Measurements from ENCODE around the gene PRKG1. TPM values are rescaled to one million over a fixed set of nuclear protein-coding genes. Genes with fewer than 3 reads are reported as not detected.
"Not testable (repeated sequence)": the region's sequence is repeated elsewhere in the genome, so short reads cannot be mapped to it uniquely, and the experiment has no call there.

Gene PRKG1
- total RNA-seq, 2 donors from 2014 or later = 0.42 TPM; not detected in 1

- no peaks in the 10 kb centered on the region for H3K4me1 Mint-ChIP-seq
- peaks cover 3% of the 10 kb centered on the region for H3K27me3 Mint-ChIP-seq
- ATAC-seq (replicated peaks) = no peak
- H3K9me3 Mint-ChIP-seq = no peaks in the 10 kb centered on the region
- H3K36me3 Mint-ChIP-seq (ENCODE audit: low read depth) = no peaks in the 10 kb centered on the region
- no peak overlapping the region for H3K27ac Mint-ChIP-seq
- no peak overlapping the region for H3K4me3 Mint-ChIP-seq
These were observed 955.3 kb downstream of the PRKG1 start for GRCh38 chr10:52029628-52030027.

- no peaks in the 10 kb centered on the region for H3K36me3 Mint-ChIP-seq (ENCODE audit: low read depth)
- H3K4me1 Mint-ChIP-seq = no peaks in the 10 kb centered on the region
- peaks cover 3% of the 10 kb centered on the region for H3K27me3 Mint-ChIP-seq
- no peaks in the 10 kb centered on the region for H3K9me3 Mint-ChIP-seq
- ATAC-seq (replicated peaks) = no peak
- H3K27ac Mint-ChIP-seq = no peak overlapping the region
- H3K4me3 Mint-ChIP-seq = no peak overlapping the region
These were observed 955.9 kb downstream of the PRKG1 start for GRCh38 chr10:52030051-52030790.

DNA sequence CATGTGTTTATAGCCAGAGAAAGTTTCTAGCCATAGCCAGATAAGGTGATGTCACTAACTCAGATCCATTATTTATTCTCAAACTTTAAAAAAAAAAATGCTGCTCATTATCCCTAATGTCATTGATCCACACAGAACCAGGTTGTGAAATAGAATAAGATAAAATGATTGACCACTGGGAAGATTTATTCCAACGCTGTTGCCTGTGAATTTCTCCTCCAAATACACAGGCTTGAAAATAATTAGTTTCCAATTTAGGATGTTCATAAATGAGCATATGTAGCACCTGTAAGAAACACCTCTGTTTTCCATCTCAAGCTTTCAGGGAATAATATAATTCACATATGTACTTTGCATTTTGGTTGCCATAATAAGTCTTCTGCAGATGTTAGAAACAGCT, 956.7 kb downstream of the PRKG1 start:
- Mint-ChIP-seq H3K27ac (no peak overlapping the region), H3K27me3 (peaks cover 3% of the 10 kb centered on the region), H3K4me1 (no peaks in the 10 kb centered on the region), H3K9me3 (no peaks in the 10 kb centered on the region), H3K36me3 (ENCODE audit: low read depth) (no peaks in the 10 kb centered on the region), H3K4me3 (no peak overlapping the region)
- ATAC-seq (replicated peaks) = no peak

GRCh38 chr10:52031771-52032170, 957.5 kb downstream of the PRKG1 start:
- no peak for ATAC-seq (replicated peaks)
- no peaks in the 10 kb centered on the region for H3K9me3 Mint-ChIP-seq

DNA sequence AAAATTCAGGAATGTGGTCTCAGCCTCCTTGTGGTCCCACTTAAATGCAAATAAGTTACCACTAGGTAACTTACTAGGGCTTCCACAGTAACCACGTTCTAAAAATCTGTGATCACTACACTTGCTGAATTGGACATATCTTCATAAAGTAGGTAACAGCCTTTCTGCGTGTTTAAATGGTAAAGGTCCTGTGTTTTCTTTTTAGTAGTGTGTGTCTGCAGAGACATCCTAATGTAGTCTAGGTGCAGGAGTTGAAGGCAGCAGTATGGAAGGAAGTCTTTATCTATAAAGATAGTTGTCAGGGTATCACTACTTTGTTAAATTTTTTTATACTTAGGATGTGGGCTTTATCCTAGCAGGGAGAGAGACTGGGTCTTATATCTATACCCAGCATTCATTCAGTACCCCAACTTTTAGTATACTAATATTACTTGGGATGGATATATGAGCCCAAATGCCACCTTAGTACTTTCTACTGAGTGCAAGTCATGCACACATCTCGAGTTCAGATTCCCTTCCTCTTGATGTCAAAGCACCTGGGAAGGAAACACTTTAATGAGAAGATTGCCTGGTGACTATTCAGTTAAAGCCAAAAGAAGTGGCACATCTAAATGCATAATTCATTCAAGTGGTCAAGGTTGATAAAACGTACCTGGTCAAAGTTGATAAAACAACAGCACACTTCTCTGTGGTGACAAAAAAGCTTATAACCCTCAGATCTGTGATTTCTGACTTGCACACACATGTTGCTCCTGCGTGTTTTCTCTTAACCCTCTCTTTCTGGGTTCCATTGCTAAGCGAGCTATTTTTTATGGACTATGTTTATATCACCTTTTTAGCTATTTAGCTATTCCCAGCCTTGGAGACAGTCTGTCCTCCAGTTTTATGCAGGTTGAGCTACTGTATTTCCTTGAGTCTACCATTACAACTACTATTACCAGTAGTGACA, 958.7 kb downstream of the PRKG1 start:
- H3K27ac Mint-ChIP-seq = no peak overlapping the region
- no peak overlapping the region for H3K4me3 Mint-ChIP-seq
- ATAC-seq (replicated peaks) = no peak
- H3K36me3 Mint-ChIP-seq (ENCODE audit: low read depth) = no peaks in the 10 kb centered on the region
- no peaks in the 10 kb centered on the region for H3K4me1 Mint-ChIP-seq
- H3K27me3 Mint-ChIP-seq = peaks cover 3% of the 10 kb centered on the region
- H3K9me3 Mint-ChIP-seq = no peaks in the 10 kb centered on the region

More at GRCh38 chr10:52031771-52032170, 957.5 kb downstream of the PRKG1 start:
- Mint-ChIP-seq H3K36me3 (ENCODE audit: low read depth) (no peaks in the 10 kb centered on the region), H3K4me1 (no peaks in the 10 kb centered on the region), H3K4me3 (no peak overlapping the region), H3K27me3 (peaks cover 3% of the 10 kb centered on the region), H3K27ac (no peak overlapping the region)

DNA sequence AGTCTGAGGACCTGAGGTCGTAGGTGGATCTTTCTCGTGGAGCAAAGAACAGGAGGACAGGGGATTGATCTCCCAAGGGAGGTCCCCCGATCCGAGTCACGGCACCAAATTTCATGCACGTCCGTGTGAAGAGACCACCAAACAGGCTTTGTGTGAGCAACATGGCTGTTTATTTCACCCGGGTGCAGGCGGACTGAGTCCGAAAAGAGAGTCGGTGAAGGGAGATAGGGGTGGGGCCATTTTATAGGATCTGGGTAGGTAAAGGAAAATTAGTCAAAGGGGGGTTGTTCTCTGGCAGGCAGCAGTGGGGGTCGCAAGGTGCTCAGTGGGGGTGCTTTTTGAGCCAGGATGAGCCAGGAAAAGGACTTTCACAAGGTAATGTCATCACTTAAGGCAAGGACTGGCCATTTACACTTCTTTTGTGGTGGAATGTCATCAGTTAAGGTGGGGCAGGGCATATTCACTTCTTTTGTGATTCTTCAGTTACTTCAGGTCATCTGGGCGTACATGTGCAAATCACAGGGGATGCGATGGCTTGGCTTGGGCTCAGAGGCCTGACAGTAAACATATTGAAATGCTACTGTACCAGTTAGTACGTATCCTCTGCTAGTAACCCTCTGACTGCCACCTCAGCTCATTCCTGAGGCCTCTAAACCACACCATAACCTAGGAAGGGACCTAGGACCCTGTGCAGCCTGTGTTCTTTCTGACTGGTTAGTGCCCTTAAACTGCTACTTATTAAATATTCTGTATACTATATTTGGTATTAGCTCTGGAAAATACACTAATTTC, 964.9 kb downstream of the PRKG1 start:
- not testable (repeated sequence) for H3K4me3 Mint-ChIP-seq; H3K36me3 Mint-ChIP-seq (ENCODE audit: low read depth); ATAC-seq (replicated peaks); H3K4me1 Mint-ChIP-seq; H3K9me3 Mint-ChIP-seq; H3K27ac Mint-ChIP-seq; H3K27me3 Mint-ChIP-seq

DNA sequence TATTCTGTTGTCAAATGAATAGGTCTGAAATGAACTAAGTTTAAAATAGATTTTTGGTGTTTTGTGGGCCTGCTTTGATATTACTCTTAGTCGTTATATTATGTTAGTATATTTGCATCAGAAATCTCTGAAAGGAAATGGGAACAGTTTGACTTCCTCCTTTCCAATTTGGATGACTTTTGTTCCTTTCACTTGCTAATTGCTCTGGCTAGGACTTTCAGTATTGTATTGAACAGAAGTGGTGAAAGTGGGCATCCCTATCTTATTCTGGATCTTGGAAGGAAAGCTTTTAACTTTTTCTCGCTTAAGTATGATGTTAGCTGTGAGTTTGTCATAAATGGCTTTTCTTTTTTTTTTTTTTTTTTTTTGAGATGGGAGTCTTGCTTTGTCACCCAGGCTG, 966.2 kb downstream of the PRKG1 start:
- no peaks in the 10 kb centered on the region for H3K9me3 Mint-ChIP-seq
- no peak for ATAC-seq (replicated peaks)
- H3K36me3 Mint-ChIP-seq (ENCODE audit: low read depth) = no peaks in the 10 kb centered on the region
- H3K27me3 Mint-ChIP-seq = no peaks in the 10 kb centered on the region
- H3K4me1 Mint-ChIP-seq = no peaks in the 10 kb centered on the region
- H3K27ac Mint-ChIP-seq = no peak overlapping the region
- no peak overlapping the region for H3K4me3 Mint-ChIP-seq

- Mint-ChIP-seq H3K4me3 (no peak overlapping the region), H3K9me3 (no peaks in the 10 kb centered on the region), H3K4me1 (no peaks in the 10 kb centered on the region), H3K36me3 (ENCODE audit: low read depth) (no peaks in the 10 kb centered on the region), H3K27me3 (no peaks in the 10 kb centered on the region), H3K27ac (no peak overlapping the region)
- no peak for ATAC-seq (replicated peaks)
These were observed 969.5 kb downstream of the PRKG1 start for GRCh38 chr10:52043811-52044210.

DNA sequence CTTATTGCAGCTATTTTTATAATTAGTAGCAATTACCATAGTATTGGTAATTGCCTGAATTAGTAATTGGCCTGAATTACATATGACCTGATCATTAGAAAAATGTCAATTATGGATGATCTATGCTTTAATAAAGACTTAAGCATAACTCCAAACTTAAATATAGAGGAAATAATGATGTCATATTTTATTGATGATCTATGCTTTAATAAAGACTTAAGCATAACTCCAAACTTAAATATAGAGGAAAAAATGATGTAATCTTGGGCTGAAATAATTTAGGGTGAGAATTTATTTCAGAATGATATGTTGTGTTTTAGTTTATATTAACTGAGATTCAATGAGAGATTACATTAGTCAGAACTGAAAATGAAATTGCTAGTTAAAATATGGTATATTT, 973.8 kb downstream of the PRKG1 start:
- H3K27me3 Mint-ChIP-seq = no peaks in the 10 kb centered on the region
- H3K9me3 Mint-ChIP-seq = no peaks in the 10 kb centered on the region
- no peak overlapping the region for H3K27ac Mint-ChIP-seq
- H3K36me3 Mint-ChIP-seq (ENCODE audit: low read depth) = no peaks in the 10 kb centered on the region
- no peak overlapping the region for H3K4me3 Mint-ChIP-seq
- no peak for ATAC-seq (replicated peaks)
- no peaks in the 10 kb centered on the region for H3K4me1 Mint-ChIP-seq

DNA sequence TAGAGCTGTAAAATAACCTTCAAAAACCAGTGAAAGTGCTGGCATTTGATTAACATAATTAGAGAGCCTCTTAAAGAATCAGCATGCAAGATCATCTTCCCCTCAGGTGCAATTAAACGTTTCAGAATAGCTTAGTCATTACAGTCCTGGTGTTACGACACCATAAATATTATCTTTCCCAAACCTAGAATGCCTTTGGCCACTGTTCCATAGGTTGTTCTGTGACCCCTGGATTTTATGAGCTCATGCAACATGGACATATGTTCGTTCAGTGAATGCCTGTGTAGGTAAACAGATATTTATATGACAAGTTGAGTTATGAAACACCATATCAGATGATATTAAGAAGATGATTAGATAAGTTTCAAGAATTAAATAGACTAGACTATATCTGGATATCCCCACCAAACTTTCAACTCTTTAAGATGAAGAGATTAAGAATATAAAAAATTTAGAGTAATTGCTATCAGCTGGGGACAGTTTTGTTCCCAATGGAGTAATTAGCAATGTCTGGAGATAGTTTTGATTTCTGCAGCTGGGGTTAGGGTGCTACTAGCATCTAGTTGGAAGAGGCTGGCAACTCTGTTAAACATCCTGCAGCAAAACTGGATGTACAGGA, 976.3 kb downstream of the PRKG1 start:
- Mint-ChIP-seq H3K27ac (no peak overlapping the region), H3K9me3 (no peaks in the 10 kb centered on the region), H3K27me3 (no peaks in the 10 kb centered on the region), H3K36me3 (ENCODE audit: low read depth) (no peaks in the 10 kb centered on the region), H3K4me3 (no peak overlapping the region), H3K4me1 (no peaks in the 10 kb centered on the region)
- ATAC-seq (replicated peaks) = no peak

DNA sequence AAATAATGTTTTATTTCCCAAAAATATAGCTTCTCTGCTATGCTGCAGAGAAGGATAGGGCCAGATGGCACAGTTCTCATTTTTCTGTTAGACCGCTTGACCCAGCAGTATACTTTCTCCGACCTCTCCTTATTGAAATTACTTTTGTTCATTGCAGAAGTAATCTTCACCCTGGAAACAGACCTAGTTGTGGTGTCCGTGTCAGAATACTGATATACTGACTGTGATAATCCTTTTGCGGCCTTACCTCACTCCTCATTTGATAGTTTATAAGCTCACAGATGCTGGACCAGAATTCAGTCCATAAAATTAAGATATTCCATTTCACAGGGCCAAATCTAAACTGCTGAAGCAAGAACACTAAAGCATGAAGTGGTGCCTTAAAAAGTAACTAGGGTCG, 979.2 kb downstream of the PRKG1 start:
- Mint-ChIP-seq H3K36me3 (ENCODE audit: low read depth) (no peaks in the 10 kb centered on the region), H3K27me3 (no peaks in the 10 kb centered on the region), H3K4me3 (no peak overlapping the region), H3K27ac (no peak overlapping the region), H3K4me1 (no peaks in the 10 kb centered on the region), H3K9me3 (no peaks in the 10 kb centered on the region)
- ATAC-seq (replicated peaks) = no peak

GRCh38 chr10:52056291-52056690, 982.0 kb downstream of the PRKG1 start:
- no peaks in the 10 kb centered on the region for H3K27me3 Mint-ChIP-seq
- no peaks in the 10 kb centered on the region for H3K9me3 Mint-ChIP-seq
- no peaks in the 10 kb centered on the region for H3K4me1 Mint-ChIP-seq
- ATAC-seq (replicated peaks) = no peak
- H3K4me3 Mint-ChIP-seq = no peak overlapping the region
- no peaks in the 10 kb centered on the region for H3K36me3 Mint-ChIP-seq (ENCODE audit: low read depth)
- no peak overlapping the region for H3K27ac Mint-ChIP-seq

DNA sequence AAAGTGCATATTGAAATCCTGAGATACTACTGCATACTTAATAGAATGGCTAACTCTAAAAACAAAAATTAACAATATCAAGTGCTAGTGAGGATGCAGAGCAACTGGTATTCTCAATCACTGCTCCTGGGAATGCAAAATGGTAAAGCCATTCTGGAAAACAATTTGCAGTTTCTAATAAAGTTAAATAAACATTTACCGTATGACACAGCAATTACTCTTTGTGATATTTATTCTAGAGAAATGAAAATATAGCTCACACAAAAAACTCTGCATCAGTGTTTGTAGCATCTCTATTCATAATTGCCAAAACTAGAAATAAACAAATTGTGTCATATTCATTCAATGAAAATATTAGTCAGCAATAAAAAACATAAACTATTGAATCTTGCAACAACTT, 984.8 kb downstream of the PRKG1 start:
- no peak for ATAC-seq (replicated peaks)
- Mint-ChIP-seq H3K4me1 (no peaks in the 10 kb centered on the region), H3K9me3 (no peaks in the 10 kb centered on the region), H3K4me3 (no peak overlapping the region), H3K36me3 (ENCODE audit: low read depth) (no peaks in the 10 kb centered on the region), H3K27ac (no peak overlapping the region), H3K27me3 (no peaks in the 10 kb centered on the region)

DNA sequence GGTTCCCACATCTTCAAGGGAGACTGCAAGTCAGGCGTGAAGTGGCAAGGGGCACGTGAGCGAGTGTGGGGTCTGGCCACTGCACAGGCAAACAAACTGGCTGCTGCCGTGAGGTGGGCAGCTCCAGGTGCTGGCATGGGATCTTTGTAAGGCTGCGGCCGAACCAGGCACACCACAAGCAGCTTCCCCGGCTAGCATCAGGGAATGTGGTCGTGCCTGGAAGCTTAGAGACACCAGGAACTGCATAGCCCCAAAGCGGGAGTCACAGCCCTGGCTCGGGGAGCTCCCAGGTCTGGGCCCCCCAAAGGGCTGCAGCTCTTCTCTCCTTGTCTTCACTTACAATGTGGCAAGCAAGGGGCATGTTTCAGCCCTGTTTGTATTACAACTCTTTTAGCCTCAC, 988.9 kb downstream of the PRKG1 start:
- Mint-ChIP-seq H3K27ac (no peak overlapping the region), H3K4me3 (no peak overlapping the region), H3K36me3 (ENCODE audit: low read depth) (no peaks in the 10 kb centered on the region), H3K9me3 (no peaks in the 10 kb centered on the region), H3K27me3 (no peaks in the 10 kb centered on the region), H3K4me1 (no peaks in the 10 kb centered on the region)
- ATAC-seq (replicated peaks) = no peak
